NCI-H2171 (cell line): Measurements from ENCODE around the gene TAS1R1.

ENCODE experiments used
- DNase-seq: peaks from one replicate; lab custom pipeline; 2025; lab: John Stamatoyannopoulos, UW

The TAS1R1 gene

GRCh38 chr1:6554907-6555778, at the start of gene TAS1R1:
Gene TAS1R1 (plus strand): TSS chr1:6555307. CDS start chr1:6555374, 67 bp downstream.
- DNase-seq: no peak

- no peak for DNase-seq
These were observed 49.5 kb upstream of the TAS1R1 start for GRCh38 chr1:6505367-6506209.

GRCh38 chr1:6506210-6507036, 48.7 kb upstream of the TAS1R1 start:
- DNase-seq: no peak

GRCh38 chr1:6507037-6507428, 48.1 kb upstream of the TAS1R1 start:
- DNase-seq: no peak

- DNase-seq: no peak
These were observed 47.6 kb upstream of the TAS1R1 start for GRCh38 chr1:6507461-6507911.

- DNase-seq: no peak
These were observed 46.8 kb upstream of the TAS1R1 start for GRCh38 chr1:6508154-6508815.

- DNase-seq: no peak
These were observed 46.3 kb upstream of the TAS1R1 start for GRCh38 chr1:6508816-6509189.

- DNase-seq: no peak
These were observed 45.7 kb upstream of the TAS1R1 start for GRCh38 chr1:6509220-6509918.

- no peak for DNase-seq
These were observed 45.2 kb upstream of the TAS1R1 start for GRCh38 chr1:6509919-6510291.

- DNase-seq: no peak
These were observed 44.6 kb upstream of the TAS1R1 start for GRCh38 chr1:6510493-6510892.

- no peak for DNase-seq
These were observed 44.1 kb upstream of the TAS1R1 start for GRCh38 chr1:6511056-6511455.

- no peak for DNase-seq
These were observed 43.4 kb upstream of the TAS1R1 start for GRCh38 chr1:6511561-6512244.

GRCh38 chr1:6512245-6512907, 42.7 kb upstream of the TAS1R1 start:
- DNase-seq: no peak

GRCh38 chr1:6512908-6513280, 42.2 kb upstream of the TAS1R1 start:
- no peak for DNase-seq

GRCh38 chr1:6513320-6513801, 41.7 kb upstream of the TAS1R1 start:
- no peak for DNase-seq

- DNase-seq: no peak
These were observed 39.3 kb upstream of the TAS1R1 start for GRCh38 chr1:6515771-6516170.

- no peak for DNase-seq
These were observed 37.7 kb upstream of the TAS1R1 start for GRCh38 chr1:6517435-6517851.

- peak; percentile 30 for DNase-seq
These were observed 35.6 kb upstream of the TAS1R1 start for GRCh38 chr1:6519491-6519934.

- DNase-seq: peak; percentile 40
These were observed 35.0 kb upstream of the TAS1R1 start for GRCh38 chr1:6519935-6520671.
